ENCODE data around the gene IL17D.
"Not testable (repeated sequence)": the region's sequence is repeated elsewhere in the genome, so short reads cannot be mapped to it uniquely, and the experiment has no call there.

DNA sequence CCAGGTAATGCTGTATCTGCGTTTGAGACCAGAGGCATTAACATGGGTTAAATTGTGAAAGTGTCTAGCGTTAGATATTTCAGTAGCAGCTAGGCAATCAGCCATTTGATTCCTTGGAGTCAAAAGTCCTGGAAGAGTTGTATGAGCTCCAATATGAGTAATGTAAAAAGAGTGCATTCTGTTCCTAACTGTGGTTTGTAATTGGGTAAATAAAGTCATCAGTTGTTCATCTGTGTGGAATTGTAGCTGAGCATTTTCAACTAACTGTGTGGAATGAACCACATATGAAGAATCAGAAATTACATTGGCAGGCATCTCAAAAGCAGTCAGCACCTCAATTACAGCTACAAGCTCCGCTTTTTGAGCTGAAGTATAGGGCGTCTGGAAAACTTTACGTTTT, 22.0 kb upstream of the IL17D start:
- TF ChIP-seq, protein P1, sequence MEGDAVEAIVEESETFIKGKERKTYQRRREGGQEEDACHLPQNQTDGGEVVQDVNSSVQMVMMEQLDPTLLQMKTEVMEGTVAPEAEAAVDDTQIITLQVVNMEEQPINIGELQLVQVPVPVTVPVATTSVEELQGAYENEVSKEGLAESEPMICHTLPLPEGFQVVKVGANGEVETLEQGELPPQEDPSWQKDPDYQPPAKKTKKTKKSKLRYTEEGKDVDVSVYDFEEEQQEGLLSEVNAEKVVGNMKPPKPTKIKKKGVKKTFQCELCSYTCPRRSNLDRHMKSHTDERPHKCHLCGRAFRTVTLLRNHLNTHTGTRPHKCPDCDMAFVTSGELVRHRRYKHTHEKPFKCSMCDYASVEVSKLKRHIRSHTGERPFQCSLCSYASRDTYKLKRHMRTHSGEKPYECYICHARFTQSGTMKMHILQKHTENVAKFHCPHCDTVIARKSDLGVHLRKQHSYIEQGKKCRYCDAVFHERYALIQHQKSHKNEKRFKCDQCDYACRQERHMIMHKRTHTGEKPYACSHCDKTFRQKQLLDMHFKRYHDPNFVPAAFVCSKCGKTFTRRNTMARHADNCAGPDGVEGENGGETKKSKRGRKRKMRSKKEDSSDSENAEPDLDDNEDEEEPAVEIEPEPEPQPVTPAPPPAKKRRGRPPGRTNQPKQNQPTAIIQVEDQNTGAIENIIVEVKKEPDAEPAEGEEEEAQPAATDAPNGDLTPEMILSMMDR (IDR thresholded peaks at IDR 0.05), result not testable (repeated sequence)
- not testable (repeated sequence) for TF ChIP-seq POLR2A (IDR thresholded peaks at IDR 0.05)
